Loucy (cell line): ENCODE measurements around the gene ABLIM1.
"Not testable (repeated sequence)": the region's sequence is repeated elsewhere in the genome, so short reads cannot be mapped to it uniquely, and the experiment has no call there.

Experiments
- H2AFZ ChIP-seq: fragments of 200-600 bp; sonication (generic); 2 replicates; pipeline ENCODE4 v1.6.0; 2016; ENCODE audit warnings: antibody characterized with exemption, mild to moderate bottlenecking, low read length, moderate library complexity
- H3F3A ChIP-seq: fragments of 200-600 bp; 2 replicates; pipeline ENCODE4 v1.6.0; 2016; ENCODE audit warnings: antibody characterized with exemption, low read depth, mild to moderate bottlenecking
- H3K27me3 ChIP-seq: fragments of 200-600 bp; sonication (generic); 2 replicates; pipeline ENCODE4 v1.6.1; 2014; ENCODE audit warnings: low read length, mild to moderate bottlenecking; ENCODE audit not compliant: insufficient read depth, poor library complexity, severe bottlenecking
- H3K36me3 ChIP-seq: fragments of 200-600 bp; sonication (generic); 2 replicates; pipeline ENCODE4 v1.6.1; 2016; ENCODE audit warnings: low read length; ENCODE audit not compliant: insufficient read depth
- H3K4me1 ChIP-seq: fragments of 200-600 bp; sonication (generic); 2 replicates; pipeline ENCODE4 v1.5.1; 2014; ENCODE audit warnings: low read length, mild to moderate bottlenecking; ENCODE audit not compliant: insufficient read depth, poor library complexity, severe bottlenecking
- H3K4me2 ChIP-seq: fragments of 200-600 bp; sonication (generic); 2 replicates; pipeline ENCODE4 v1.6.0; 2014; ENCODE audit warnings: antibody characterized with exemption, low read length, low read depth, mild to moderate bottlenecking; ENCODE audit not compliant: poor library complexity, severe bottlenecking
- H3K4me3 ChIP-seq: fragments of 200-600 bp; sonication (generic); 2 replicates; pipeline ENCODE4 v1.5.1; 2014; ENCODE audit warnings: low read length, mild to moderate bottlenecking, mixed read lengths; ENCODE audit not compliant: poor library complexity, severe bottlenecking
- H3K79me2 ChIP-seq: fragments of 200-600 bp; sonication (generic); 2 replicates; pipeline ENCODE4 v1.6.1; 2014; ENCODE audit warnings: low read length; ENCODE audit not compliant: insufficient read depth
- H3K9ac ChIP-seq: fragments of 200-600 bp; sonication (generic); 2 replicates; pipeline ENCODE4 v1.6.0; 2014; ENCODE audit warnings: mild to moderate bottlenecking, low read depth, low read length, moderate library complexity; ENCODE audit not compliant: poor library complexity, severe bottlenecking
- H3K9me2 ChIP-seq: fragments of 200-600 bp; sonication (generic); replicated peaks from 2 replicates; pipeline ENCODE4 v1.6.1; 2016; ENCODE audit warnings: low read depth, low read length, mixed read lengths
- H3K9me3 ChIP-seq: fragments of 200-600 bp; sonication (generic); 2 replicates; pipeline ENCODE4 v1.6.1; 2014; ENCODE audit warnings: mild to moderate bottlenecking, antibody characterized with exemption, low read length, low read depth; ENCODE audit not compliant: insufficient read depth
- H4K20me1 ChIP-seq: fragments of 200-600 bp; sonication (generic); 2 replicates; pipeline ENCODE4 v1.6.0; 2014; ENCODE audit warnings: antibody characterized with exemption, low read length, mild to moderate bottlenecking; ENCODE audit not compliant: insufficient read depth, poor library complexity, severe bottlenecking
- EZH2phosphoT487 ChIP-seq: fragments of 200-600 bp; IDR thresholded peaks from 2 replicates; pipeline ENCODE4 v1.6.1; 2018; ENCODE audit warnings: antibody characterized with exemption, mild to moderate bottlenecking, moderate library complexity, borderline replicate concordance
- TF ChIP-seq, protein P1 (sequence below): fragments of 200-600 bp; sonication (generic); conservative IDR thresholded peaks from 2 replicates; pipeline ENCODE4 v1.5.1; 2014; ENCODE audit warnings: mild to moderate bottlenecking, antibody characterized with exemption, low read length

ABLIM1 gene

GRCh38 chr10:114703377-114704107, 45.5 kb upstream of the ABLIM1 start:
- H3K9me3 ChIP-seq, result no peaks in the 10 kb centered on the region
- TF ChIP-seq, protein P1, sequence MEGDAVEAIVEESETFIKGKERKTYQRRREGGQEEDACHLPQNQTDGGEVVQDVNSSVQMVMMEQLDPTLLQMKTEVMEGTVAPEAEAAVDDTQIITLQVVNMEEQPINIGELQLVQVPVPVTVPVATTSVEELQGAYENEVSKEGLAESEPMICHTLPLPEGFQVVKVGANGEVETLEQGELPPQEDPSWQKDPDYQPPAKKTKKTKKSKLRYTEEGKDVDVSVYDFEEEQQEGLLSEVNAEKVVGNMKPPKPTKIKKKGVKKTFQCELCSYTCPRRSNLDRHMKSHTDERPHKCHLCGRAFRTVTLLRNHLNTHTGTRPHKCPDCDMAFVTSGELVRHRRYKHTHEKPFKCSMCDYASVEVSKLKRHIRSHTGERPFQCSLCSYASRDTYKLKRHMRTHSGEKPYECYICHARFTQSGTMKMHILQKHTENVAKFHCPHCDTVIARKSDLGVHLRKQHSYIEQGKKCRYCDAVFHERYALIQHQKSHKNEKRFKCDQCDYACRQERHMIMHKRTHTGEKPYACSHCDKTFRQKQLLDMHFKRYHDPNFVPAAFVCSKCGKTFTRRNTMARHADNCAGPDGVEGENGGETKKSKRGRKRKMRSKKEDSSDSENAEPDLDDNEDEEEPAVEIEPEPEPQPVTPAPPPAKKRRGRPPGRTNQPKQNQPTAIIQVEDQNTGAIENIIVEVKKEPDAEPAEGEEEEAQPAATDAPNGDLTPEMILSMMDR, result peak; percentile 77
- TF ChIP-seq EZH2phosphoT487, result no peak
- H3K9me2 ChIP-seq, result no peaks in the 10 kb centered on the region
- peaks cover 86% of the 10 kb centered on the region for H3K79me2 ChIP-seq
- H3K4me2 ChIP-seq, result no peak overlapping the region
- H4K20me1 ChIP-seq, result peaks cover 46% of the 10 kb centered on the region
- no peak overlapping the region for H3K4me3 ChIP-seq
- no peak overlapping the region for H2AFZ ChIP-seq
- H3K4me1 ChIP-seq, result no peaks in the 10 kb centered on the region
- H3K36me3 ChIP-seq, result peaks cover 23% of the 10 kb centered on the region; the same call in 1 of the 2 replicates
- H3F3A ChIP-seq, result peaks cover 5% of the 10 kb centered on the region; the same call in 1 of the 2 replicates
- no peaks in the 10 kb centered on the region for H3K27me3 ChIP-seq
- no peak overlapping the region for H3K9ac ChIP-seq

DNA sequence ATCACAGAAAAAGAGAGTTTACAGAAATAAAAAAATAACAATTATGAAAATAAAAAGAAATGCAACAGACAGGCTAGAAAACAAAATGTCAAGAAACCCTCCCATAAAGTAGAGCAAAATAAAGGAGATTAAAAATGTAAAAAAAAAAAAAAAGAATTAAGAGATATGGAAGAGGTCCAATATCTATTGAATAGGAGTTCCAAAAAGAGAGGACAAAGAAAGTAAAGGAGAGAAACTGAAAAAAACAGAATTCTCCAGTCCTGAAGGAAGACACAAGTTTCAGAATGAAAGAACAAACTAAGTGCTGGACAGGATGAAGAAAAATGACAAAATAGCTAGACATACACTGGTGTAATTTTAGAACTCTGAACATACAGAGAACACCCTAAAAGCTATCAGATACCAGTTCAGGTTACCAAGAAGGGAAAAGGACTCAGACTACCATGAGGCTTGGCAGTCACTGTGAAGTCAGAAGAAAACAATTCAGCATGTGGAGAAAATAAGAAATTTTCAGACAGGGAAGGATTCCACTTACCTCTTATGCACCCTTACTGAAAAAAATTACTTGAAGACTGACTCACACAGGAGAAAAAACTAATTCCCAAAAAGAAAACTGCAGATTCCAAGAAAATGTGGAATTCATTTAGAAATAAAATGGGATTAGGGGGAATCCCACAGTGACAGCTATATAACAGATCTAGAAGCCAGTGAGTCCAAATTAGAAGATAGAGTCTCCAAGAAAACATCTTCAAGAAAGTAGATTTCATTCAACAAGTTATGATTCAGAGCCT, 40.4 kb upstream of the ABLIM1 start:
- no peak overlapping the region for H3K9ac ChIP-seq
- H3K27me3 ChIP-seq, result no peaks in the 10 kb centered on the region
- H3F3A ChIP-seq, result peaks cover 5% of the 10 kb centered on the region; the same call in 1 of the 2 replicates
- H4K20me1 ChIP-seq, result peaks cover 58% of the 10 kb centered on the region
- H3K79me2 ChIP-seq, result peaks cover 73% of the 10 kb centered on the region
- no peak overlapping the region for H2AFZ ChIP-seq
- H3K4me3 ChIP-seq, result no peak overlapping the region
- no peaks in the 10 kb centered on the region for H3K9me2 ChIP-seq
- peaks cover 37% of the 10 kb centered on the region; the same call in 1 of the 2 replicates for H3K36me3 ChIP-seq
- H3K4me2 ChIP-seq, result no peak overlapping the region
- no peaks in the 10 kb centered on the region for H3K9me3 ChIP-seq
- H3K4me1 ChIP-seq, result peaks cover 8% of the 10 kb centered on the region
- TF ChIP-seq, protein P1, result no peak
- TF ChIP-seq EZH2phosphoT487, result no peak

GRCh38 chr10:114697061-114697598, 39.1 kb upstream of the ABLIM1 start:
- Histone ChIP-seq H3K9me2 (no peaks in the 10 kb centered on the region), H3K36me3 (peaks cover 41% of the 10 kb centered on the region; the same call in 1 of the 2 replicates), H3K27me3 (no peaks in the 10 kb centered on the region), H3F3A (peaks cover 4% of the 10 kb centered on the region; the same call in 1 of the 2 replicates), H4K20me1 (peaks cover 54% of the 10 kb centered on the region), H3K4me3 (no peak overlapping the region), H3K4me1 (peaks cover 8% of the 10 kb centered on the region), H3K79me2 (peaks cover 66% of the 10 kb centered on the region; the same call in 1 of the 2 replicates), H2AFZ (no peak overlapping the region), H3K4me2 (no peak overlapping the region), H3K9me3 (no peaks in the 10 kb centered on the region), H3K9ac (no peak overlapping the region)
- no peak for TF ChIP-seq EZH2phosphoT487
- TF ChIP-seq, protein P1, result no peak

DNA sequence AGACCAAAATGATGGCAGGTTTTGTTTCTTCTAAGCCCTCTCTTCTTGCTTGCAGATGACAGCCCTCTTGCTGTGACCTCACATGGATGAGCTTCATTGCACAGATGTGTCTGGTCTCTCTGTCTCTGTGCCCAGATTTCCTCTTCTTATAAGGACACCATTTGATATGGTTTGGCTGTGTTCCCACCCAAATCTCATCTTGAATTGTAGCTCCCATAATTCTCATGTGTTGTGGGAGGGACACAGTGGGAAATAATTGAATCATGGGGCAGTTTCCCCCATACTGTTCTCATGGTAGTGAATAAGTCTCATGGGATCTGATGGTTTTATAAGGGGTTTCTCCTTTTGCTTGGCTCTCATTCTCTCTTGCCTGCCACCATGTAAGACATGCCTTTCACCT, 38.2 kb upstream of the ABLIM1 start:
- H3K9ac ChIP-seq, H3K9me3 ChIP-seq, H2AFZ ChIP-seq, H3K9me2 ChIP-seq, H3K4me2 ChIP-seq, H3K4me1 ChIP-seq, H3K27me3 ChIP-seq, H3F3A ChIP-seq, H3K4me3 ChIP-seq: not testable (repeated sequence)
- H4K20me1 ChIP-seq, result peaks cover 49% of the 10 kb centered on the region
- H3K79me2 ChIP-seq, result peaks cover 63% of the 10 kb centered on the region; the same call in 1 of the 2 replicates
- peaks cover 45% of the 10 kb centered on the region; the same call in 1 of the 2 replicates for H3K36me3 ChIP-seq
